Skeletal muscle satellite cell (primary cell): ENCODE data around the gene PDSS2. TPM values are rescaled to one million over a fixed set of nuclear protein-coding genes. Genes with fewer than 3 reads are reported as not detected.

Source experiments
- H3K27me3 ChIP-seq: 2 replicates; pipeline ENCODE4 v1.7.0; 2013; ENCODE audit warnings: low read length; ENCODE audit not compliant: control insufficient read depth, insufficient read depth
- H3K36me3 ChIP-seq: 2 replicates; pipeline ENCODE4 v1.7.0; 2013; ENCODE audit warnings: mild to moderate bottlenecking, control low read depth, low read length; ENCODE audit not compliant: insufficient read depth
- H3K4me1 ChIP-seq: 2 replicates; pipeline ENCODE4 v1.7.0; 2013; ENCODE audit warnings: low read length; ENCODE audit not compliant: control insufficient read depth, insufficient read depth
- H3K4me2 ChIP-seq: 2 replicates; pipeline ENCODE4 v1.7.0; 2013; ENCODE audit warnings: mild to moderate bottlenecking, low read length
- H3K4me3 ChIP-seq: 2 replicates; pipeline ENCODE4 v1.7.0; 2013; ENCODE audit warnings: low read length
- H3K9ac ChIP-seq: 2 replicates; pipeline ENCODE4 v1.7.0; 2013; ENCODE audit warnings: mild to moderate bottlenecking, low read depth, low read length, moderate library complexity
- H3K9me3 ChIP-seq: replicated peaks from 2 replicates; pipeline ENCODE4 v1.7.0; 2013; ENCODE audit warnings: mild to moderate bottlenecking, control low read depth, low read length
- small RNA-seq: library from RNA; depleted of rRNA; stranded (forward); fragments of <200 nt; gene quantifications from one replicate; pipeline ENCODE3, GENCODE V24; 2012

PDSS2 gene

DNA sequence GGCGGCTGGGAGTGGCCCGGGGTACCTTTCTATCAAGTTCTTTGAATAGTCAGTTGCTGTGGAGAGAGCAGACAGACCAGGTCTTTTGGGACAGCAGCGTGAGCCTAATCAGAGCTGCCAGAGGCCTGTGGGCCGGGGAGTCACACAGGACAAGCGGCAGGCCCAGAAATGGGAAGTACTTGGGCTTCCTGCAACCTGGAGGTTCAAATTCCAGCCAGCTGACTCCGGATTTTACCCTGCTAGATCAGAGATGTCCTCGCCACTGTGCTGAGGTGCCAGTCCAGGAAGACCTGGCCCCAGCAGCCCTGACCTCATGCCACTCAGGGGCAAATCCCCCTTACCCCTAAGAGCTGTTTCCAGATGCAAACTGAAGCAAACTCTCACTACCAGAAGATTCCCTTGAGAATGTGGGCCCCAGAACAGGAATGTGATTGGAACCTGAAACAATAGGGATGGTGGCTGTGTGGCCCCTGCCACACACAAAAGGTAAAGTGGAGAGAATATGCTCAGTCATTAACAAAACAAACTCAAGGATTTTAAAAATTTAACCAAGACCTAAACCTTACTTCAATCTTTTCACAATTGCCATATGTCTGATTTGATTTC, 353.8 kb downstream of the PDSS2 start:
- no peaks in the 10 kb centered on the region for H3K36me3 ChIP-seq
- no peak overlapping the region for H3K9ac ChIP-seq
- no peak overlapping the region for H3K4me3 ChIP-seq
- H3K4me1 ChIP-seq, result no peaks in the 10 kb centered on the region
- no peak overlapping the region for H3K4me2 ChIP-seq
- no peaks in the 10 kb centered on the region for H3K9me3 ChIP-seq
- no peaks in the 10 kb centered on the region for H3K27me3 ChIP-seq

DNA sequence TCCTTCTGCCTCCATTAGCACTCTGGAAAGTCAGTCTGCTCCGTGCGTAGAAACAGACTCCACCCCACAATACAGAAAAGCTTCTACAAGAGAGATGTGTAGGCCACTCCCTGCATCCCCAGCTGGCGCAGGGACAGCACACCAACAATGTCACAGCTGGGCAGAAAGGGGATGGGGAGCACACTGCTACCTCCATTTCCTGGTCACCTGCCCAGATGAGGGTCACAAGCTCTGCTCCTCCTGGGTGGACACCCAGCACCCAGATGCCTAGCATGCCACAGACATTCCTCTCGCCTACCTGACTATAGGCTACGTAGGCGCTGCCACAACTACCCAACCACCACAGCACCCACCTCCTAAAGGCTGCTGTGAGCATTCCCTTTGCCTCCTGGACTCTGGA, 356.3 kb downstream of the PDSS2 start:
- no peaks in the 10 kb centered on the region for H3K9me3 ChIP-seq
- H3K4me3 ChIP-seq, result no peak overlapping the region
- H3K4me2 ChIP-seq, result no peak overlapping the region
- no peak overlapping the region for H3K9ac ChIP-seq
- no peaks in the 10 kb centered on the region for H3K4me1 ChIP-seq
- no peaks in the 10 kb centered on the region for H3K27me3 ChIP-seq
- no peaks in the 10 kb centered on the region for H3K36me3 ChIP-seq

Small RNAs within 50 kb of the gene (small RNA-seq; reads per million reads assigned to genes)
- gene AL591516.1 (not detected), gene RNU6-1299P (not detected)
